ENCODE measurements around the gene COL8A1. TPM values are rescaled to one million over a fixed set of nuclear protein-coding genes. Genes with fewer than 3 reads are reported as not detected.

The COL8A1 gene
- total RNA-seq, 1 experiment from 2014 or later: 8.1 TPM

DNA sequence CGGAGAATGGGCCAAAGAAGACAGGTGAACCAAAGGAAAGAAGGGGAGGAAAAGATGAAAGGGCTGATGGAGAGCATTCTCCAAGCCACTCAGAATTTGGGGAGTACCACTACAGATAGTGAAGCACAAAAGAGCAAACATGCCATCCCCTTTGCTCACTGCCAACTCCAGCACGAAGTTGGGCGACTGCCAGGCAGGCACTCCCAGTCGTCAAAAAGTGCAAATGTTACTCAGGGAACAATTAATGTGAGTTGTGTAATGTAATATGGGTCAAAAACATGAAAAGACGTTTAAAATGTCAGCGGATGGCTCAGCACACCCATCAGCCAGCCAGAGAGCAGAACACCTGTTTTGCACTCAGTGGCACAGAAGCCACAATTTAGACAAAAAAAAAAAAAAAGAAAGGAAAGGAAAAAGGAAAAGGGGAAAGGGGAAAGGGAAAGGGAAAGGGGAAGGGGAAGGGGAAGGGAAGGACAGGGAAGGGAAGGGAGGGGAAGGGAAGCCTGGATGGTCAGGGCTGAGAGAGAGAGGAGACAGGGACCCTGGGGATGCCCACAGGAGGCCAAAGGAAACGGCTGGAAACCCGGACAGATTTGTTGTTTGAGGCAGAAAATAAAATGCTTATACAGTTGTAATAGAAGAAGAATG is 82.7 kb downstream of the COL8A1 start:
- TF ChIP-seq EZH2 (IDR thresholded peaks at IDR 0.05; ENCODE audit: low read depth): no peak
- TF ChIP-seq, protein P1, sequence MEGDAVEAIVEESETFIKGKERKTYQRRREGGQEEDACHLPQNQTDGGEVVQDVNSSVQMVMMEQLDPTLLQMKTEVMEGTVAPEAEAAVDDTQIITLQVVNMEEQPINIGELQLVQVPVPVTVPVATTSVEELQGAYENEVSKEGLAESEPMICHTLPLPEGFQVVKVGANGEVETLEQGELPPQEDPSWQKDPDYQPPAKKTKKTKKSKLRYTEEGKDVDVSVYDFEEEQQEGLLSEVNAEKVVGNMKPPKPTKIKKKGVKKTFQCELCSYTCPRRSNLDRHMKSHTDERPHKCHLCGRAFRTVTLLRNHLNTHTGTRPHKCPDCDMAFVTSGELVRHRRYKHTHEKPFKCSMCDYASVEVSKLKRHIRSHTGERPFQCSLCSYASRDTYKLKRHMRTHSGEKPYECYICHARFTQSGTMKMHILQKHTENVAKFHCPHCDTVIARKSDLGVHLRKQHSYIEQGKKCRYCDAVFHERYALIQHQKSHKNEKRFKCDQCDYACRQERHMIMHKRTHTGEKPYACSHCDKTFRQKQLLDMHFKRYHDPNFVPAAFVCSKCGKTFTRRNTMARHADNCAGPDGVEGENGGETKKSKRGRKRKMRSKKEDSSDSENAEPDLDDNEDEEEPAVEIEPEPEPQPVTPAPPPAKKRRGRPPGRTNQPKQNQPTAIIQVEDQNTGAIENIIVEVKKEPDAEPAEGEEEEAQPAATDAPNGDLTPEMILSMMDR (conservative IDR thresholded peaks at IDR 0.05): no peak
- no peak overlapping the region for H3K27ac ChIP-seq
- no peaks in the 10 kb centered on the region for H4K20me1 ChIP-seq (ENCODE audit: insufficient read depth)
- H3K36me3 ChIP-seq (ENCODE audit: low read depth): no peaks in the 10 kb centered on the region
- H3F3A ChIP-seq (ENCODE audit: insufficient read depth, low read depth): no peaks in the 10 kb centered on the region
- H3K9me3 ChIP-seq (ENCODE audit: insufficient read depth, low read depth): no peaks in the 10 kb centered on the region
- CTCF ChIA-PET: no interaction called here
- no peaks in the 10 kb centered on the region for H3K4me1 ChIP-seq (replicated peaks; ENCODE audit: insufficient read depth)
- H2AFZ ChIP-seq: no peak overlapping the region
- POLR2A ChIA-PET (ENCODE audit: unreplicated experiment): no interaction called here
- no peaks in the 10 kb centered on the region for H3K9me2 ChIP-seq (ENCODE audit: insufficient read depth)
- intact Hi-C loops (cut with micrococcal nuclease; ENCODE audit: unreplicated experiment): no loop called here
- peak in 1 of 2 experiments; percentile 62 for DNase-seq
- no peak overlapping the region for H3K4me2 ChIP-seq
- no peaks in the 10 kb centered on the region for H3K27me3 ChIP-seq (ENCODE audit: insufficient read depth, low read depth)
- no peaks in the 10 kb centered on the region for H3K79me2 ChIP-seq (ENCODE audit: low read depth)
- H3K4me3 ChIP-seq: no peak overlapping the region
- BruUV-seq (replicated peaks): no TSS peak

DNA sequence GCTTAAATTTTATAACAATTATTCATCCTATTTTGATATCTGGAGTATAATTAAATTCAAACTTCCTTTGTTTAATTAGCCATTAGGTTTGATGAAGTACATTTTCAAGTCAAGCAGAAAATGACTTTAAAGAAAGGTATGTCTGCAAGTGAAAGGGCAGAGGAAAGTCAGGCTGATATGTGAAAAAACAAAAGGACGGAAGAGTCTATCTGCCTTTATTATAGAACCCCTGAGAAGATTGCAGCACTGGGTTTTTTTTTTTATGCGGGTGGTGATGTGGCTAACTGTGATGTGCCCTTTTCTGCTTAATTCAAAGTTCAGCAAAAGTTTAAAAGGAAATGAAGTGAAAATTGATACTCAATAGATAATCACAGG is 83.2 kb downstream of the COL8A1 start:
- DNase-seq: no peak
- Histone ChIP-seq H4K20me1 (ENCODE audit: insufficient read depth) (no peaks in the 10 kb centered on the region), H3K79me2 (ENCODE audit: low read depth) (no peaks in the 10 kb centered on the region), H3K36me3 (ENCODE audit: low read depth) (no peaks in the 10 kb centered on the region), H3K4me2 (no peak overlapping the region), H3K27ac (no peak overlapping the region), H3K27me3 (ENCODE audit: insufficient read depth, low read depth) (no peaks in the 10 kb centered on the region), H3K4me3 (no peak overlapping the region), H3K4me1 (replicated peaks; ENCODE audit: insufficient read depth) (no peaks in the 10 kb centered on the region), H3K9me3 (ENCODE audit: insufficient read depth, low read depth) (no peaks in the 10 kb centered on the region), H3K9me2 (ENCODE audit: insufficient read depth) (no peaks in the 10 kb centered on the region), H3F3A (ENCODE audit: insufficient read depth, low read depth) (no peaks in the 10 kb centered on the region), H2AFZ (no peak overlapping the region)
- intact Hi-C loops (cut with micrococcal nuclease; ENCODE audit: unreplicated experiment): no loop called here
- POLR2A ChIA-PET (ENCODE audit: unreplicated experiment): no interaction called here
- no TSS peak for BruUV-seq (replicated peaks)
- TF ChIP-seq EZH2 (IDR thresholded peaks at IDR 0.05; ENCODE audit: low read depth): no peak
- TF ChIP-seq, protein P1 (conservative IDR thresholded peaks at IDR 0.05): no peak
- CTCF ChIA-PET: no interaction called here

DNA sequence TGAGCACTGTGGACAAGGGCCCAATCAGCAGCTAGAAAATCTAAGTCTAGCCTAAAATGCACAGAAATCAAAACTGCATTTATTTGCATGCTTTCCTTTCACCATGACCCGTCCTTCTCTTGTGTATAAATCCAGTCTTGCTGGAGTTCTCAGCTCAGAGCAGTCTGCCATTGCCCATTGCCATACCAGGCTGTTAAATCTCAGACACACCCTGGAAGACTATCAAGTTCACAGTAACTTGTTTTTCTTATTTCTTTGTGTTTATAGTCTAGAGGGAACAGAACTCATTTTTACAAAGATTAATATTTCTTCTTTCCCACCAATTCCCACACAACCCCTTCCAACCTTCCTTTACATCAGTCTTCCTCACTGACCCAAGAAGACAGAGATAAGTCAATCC is 85.9 kb downstream of the COL8A1 start:
- Histone ChIP-seq H3K4me1 (replicated peaks; ENCODE audit: insufficient read depth) (no peaks in the 10 kb centered on the region), H2AFZ (no peak overlapping the region), H3K4me3 (no peak overlapping the region), H3K9me2 (ENCODE audit: insufficient read depth) (no peaks in the 10 kb centered on the region), H3K4me2 (no peak overlapping the region), H3K79me2 (ENCODE audit: low read depth) (no peaks in the 10 kb centered on the region), H3K9me3 (ENCODE audit: insufficient read depth, low read depth) (no peaks in the 10 kb centered on the region), H4K20me1 (ENCODE audit: insufficient read depth) (no peaks in the 10 kb centered on the region), H3K27me3 (ENCODE audit: insufficient read depth, low read depth) (no peaks in the 10 kb centered on the region), H3K36me3 (ENCODE audit: low read depth) (no peaks in the 10 kb centered on the region), H3F3A (ENCODE audit: insufficient read depth, low read depth) (no peaks in the 10 kb centered on the region), H3K27ac (no peak overlapping the region)
- no peak for DNase-seq
- ChIA-PET CTCF (no interaction called here), POLR2A (ENCODE audit: unreplicated experiment) (no interaction called here)
- TF ChIP-seq, protein P1 (conservative IDR thresholded peaks at IDR 0.05): no peak
- TF ChIP-seq EZH2 (IDR thresholded peaks at IDR 0.05; ENCODE audit: low read depth): no peak
- no TSS peak for BruUV-seq (replicated peaks)
- intact Hi-C loops (cut with micrococcal nuclease; ENCODE audit: unreplicated experiment): no loop called here

Data from PC-9 (cell line).